GM19463 (cell line): ENCODE measurements around the gene CLDN34.

Experiments used
- ATAC-seq: cut with Tn5 transposase; IDR thresholded peaks from one replicate; pipeline ENCODE4 v1.9.1; 2021; ENCODE audit warnings: mild to moderate bottlenecking, moderate library complexity; ENCODE audit not compliant: unreplicated experiment

CLDN34 gene

GRCh38 chrX:9980401-9980800 is 13.2 kb downstream of the CLDN34 start:
- ATAC-seq, result no peak

GRCh38 chrX:9980927-9981326 is 13.8 kb downstream of the CLDN34 start:
- ATAC-seq, result no peak

- ATAC-seq, result no peak
Observed at GRCh38 chrX:9983441-9983840, 16.3 kb downstream of the CLDN34 start.

- ATAC-seq, result no peak
Observed at GRCh38 chrX:9983846-9984245, 16.7 kb downstream of the CLDN34 start.

- no peak for ATAC-seq
Observed at GRCh38 chrX:9988762-9989161, 21.6 kb downstream of the CLDN34 start.

- ATAC-seq, result no peak
Observed at GRCh38 chrX:9992061-9992460, 24.9 kb downstream of the CLDN34 start.

GRCh38 chrX:9992724-9993123 is 25.6 kb downstream of the CLDN34 start:
- ATAC-seq, result no peak

- peak; percentile 69 for ATAC-seq
Observed at GRCh38 chrX:9995855-9996339, 28.7 kb downstream of the CLDN34 start.

- no peak for ATAC-seq
Observed at GRCh38 chrX:9997041-9997440, 29.9 kb downstream of the CLDN34 start.

GRCh38 chrX:9997524-9997923 is 30.4 kb downstream of the CLDN34 start:
- ATAC-seq, result peak; percentile 78

GRCh38 chrX:10001496-10001895 is 34.3 kb downstream of the CLDN34 start:
- ATAC-seq, result no peak

- ATAC-seq, result no peak
Observed at GRCh38 chrX:10004832-10005475, 37.8 kb downstream of the CLDN34 start.

- ATAC-seq, result no peak
Observed at GRCh38 chrX:10006086-10006485, 38.9 kb downstream of the CLDN34 start.

GRCh38 chrX:10006770-10007169 is 39.6 kb downstream of the CLDN34 start:
- ATAC-seq, result no peak

- ATAC-seq, result no peak
Observed at GRCh38 chrX:10007621-10008020, 40.5 kb downstream of the CLDN34 start.

- no peak for ATAC-seq
Observed at GRCh38 chrX:10008483-10009056, 41.4 kb downstream of the CLDN34 start.

- no peak for ATAC-seq
Observed at GRCh38 chrX:10009741-10010140, 42.6 kb downstream of the CLDN34 start.

GRCh38 chrX:10010686-10011085 is 43.5 kb downstream of the CLDN34 start:
- ATAC-seq, result no peak

- ATAC-seq, result no peak
Observed at GRCh38 chrX:10011261-10011931, 44.2 kb downstream of the CLDN34 start.

- no peak for ATAC-seq
Observed at GRCh38 chrX:10011991-10012390, 44.8 kb downstream of the CLDN34 start.

- peak; percentile 75 for ATAC-seq
Observed at GRCh38 chrX:10014462-10015354, 47.5 kb downstream of the CLDN34 start.
